ENCODE data around the gene SOX11.
"Not testable (repeated sequence)": the region's sequence is repeated elsewhere in the genome, so short reads cannot be mapped to it uniquely, and the experiment has no call there.

Gene SOX11

DNA sequence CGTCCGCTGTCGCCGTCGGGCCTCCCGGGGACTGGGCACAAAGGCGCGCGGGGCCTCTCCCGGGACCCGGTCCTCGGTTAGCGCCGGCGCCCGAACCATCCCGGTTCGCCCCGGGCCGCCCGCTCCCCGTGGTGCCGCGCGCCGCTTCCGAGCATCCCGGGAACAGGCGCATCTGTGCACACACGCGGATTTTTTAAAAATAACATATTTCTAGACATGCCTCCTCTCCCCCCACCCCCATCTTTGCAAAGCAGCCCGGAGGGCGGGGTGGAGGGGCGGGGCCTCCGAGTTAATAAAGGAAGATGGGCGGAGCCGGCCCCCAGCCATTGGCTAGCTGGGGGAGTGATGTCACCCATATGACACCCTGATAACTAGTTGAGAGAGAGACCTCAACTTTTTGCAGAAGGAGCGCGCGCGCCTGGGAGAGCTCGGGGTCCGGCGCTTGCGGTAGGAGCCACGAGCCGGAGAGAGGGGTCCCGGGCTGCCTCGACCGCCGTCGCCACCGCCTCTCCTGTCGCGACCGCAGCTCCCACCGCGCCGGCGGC is at the start of gene SOX11:
SOX11 (plus strand) TSS at position 400 of the 545 bp plus-strand sequence. CDS start 338 bp downstream, outside the sequence.
- no peak for DNase-seq (ENCODE audit: low read depth in 2 of 2, low spot score in 1 of 2)

DNA sequence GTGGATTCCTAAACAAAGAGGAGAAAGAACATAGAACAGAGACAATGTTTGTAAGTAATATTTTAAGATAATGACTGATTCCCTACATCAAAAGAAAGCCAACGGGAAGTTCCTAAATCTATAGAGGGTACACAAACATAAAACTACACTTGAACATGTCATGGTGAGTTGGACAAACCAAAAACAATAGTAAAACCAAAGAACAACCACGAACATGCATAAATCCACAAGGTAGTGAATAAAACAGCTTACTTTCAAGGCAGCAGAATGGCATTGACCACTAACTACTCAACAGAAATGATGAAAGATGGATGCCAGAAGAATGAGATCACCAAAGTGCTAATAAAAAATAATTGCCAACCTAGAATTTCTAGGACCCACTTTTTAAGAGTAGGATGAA is 39.5 kb upstream of the SOX11 start:
- DNase-seq (ENCODE audit: low read depth in 2 of 2, low spot score in 1 of 2), result not testable (repeated sequence)

DNA sequence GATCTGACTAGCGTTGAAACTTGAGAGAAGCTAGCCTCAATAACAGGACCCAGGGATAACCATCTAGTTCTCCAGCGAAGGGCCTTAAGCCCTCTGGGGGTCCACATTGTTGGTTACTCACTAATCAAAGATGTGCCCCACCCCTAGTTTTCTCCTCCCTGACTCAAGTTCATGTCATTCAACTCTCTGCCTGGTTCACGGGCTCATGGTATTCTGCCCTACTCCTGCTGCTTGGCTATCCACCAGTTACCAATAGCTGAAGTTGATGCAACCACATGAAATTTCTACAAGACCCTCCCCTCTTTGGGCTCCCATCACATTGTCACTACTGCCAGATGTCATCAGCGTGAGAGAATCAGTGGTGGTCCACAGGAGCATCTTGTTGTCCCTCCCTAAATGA is 38.4 kb upstream of the SOX11 start:
- DNase-seq (ENCODE audit: low read depth in 2 of 2, low spot score in 1 of 2), result not testable (repeated sequence)

DNA sequence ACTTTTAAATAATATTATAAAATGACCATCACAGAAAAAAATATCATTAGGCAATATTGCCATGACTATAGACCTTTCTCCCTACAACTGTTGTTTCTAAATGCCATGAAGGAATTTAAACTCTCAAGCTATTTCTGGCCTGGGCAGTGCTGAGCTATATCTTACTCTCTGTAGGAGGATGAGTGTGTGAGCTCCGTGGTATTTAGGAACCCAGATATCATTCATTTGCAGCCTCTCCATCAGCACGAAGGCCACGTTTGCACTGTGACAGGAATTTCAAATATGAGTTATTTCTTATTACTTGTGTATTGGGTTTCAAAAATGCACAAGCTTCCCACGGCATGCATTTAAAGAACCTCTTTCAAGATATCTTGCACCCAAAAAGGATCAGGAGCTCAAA is 35.0 kb upstream of the SOX11 start:
- DNase-seq (ENCODE audit: low read depth in 2 of 2, low spot score in 1 of 2), result no peak

DNA sequence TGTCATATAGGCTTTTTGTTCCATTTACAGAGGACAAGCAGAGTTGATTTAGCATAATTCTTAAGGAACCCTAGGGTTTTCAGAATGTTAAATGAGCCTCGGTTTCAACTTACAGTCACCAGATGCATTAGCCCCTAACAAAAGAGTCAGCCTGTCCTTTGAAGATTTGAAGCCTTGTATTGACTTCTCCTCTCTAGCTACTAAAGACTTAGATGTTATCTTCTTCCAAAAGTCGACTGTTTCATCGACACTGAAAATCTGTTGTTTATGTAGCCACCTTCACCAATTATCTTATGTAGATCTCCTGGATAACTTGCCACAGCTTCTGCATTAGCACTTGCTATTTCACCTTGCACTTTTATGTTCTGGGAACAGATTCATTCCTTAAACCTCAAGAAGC is 31.6 kb upstream of the SOX11 start:
- no peak for DNase-seq (ENCODE audit: low read depth in 2 of 2, low spot score in 1 of 2)

DNA sequence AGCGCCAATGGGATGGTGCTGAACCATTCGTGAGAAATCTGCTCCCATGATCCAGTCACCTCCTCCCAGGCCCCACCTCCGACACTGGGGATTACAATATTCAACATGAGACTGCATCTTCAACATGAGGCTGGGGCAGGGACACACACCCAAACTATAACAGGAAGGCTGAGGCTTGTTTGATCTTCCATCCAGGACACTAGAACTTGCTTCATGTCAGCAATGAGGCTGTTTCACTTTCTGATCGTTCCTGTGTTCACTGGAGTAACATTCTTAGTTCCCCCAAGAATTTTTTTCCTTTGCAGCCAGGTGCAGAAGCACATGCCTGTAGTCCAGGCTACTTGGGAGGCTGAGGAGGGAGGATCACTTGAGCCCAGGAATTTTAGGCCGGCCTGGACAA is 30.8 kb upstream of the SOX11 start:
- DNase-seq (ENCODE audit: low read depth in 2 of 2, low spot score in 1 of 2), result no peak

DNA sequence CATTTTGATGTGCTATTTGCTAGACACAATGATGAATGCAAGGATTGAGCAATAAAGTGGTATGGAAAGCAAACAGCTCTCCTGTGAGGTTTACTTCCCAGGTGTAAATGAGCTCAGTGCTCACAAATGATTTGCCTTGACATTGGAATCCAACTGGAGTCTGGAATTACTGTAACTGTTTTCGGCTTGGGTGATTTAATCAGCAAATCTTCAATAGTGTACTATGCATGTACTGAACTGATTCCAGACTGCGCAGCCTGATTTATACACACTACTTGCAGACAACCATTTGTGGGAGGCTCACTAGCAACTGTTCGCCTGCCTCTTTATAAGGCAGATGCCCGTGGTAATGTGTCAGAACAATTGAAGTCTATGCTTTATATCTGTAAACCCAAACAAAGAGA is 27.9 kb upstream of the SOX11 start:
- no peak for DNase-seq (ENCODE audit: low read depth in 2 of 2, low spot score in 1 of 2)

DNA sequence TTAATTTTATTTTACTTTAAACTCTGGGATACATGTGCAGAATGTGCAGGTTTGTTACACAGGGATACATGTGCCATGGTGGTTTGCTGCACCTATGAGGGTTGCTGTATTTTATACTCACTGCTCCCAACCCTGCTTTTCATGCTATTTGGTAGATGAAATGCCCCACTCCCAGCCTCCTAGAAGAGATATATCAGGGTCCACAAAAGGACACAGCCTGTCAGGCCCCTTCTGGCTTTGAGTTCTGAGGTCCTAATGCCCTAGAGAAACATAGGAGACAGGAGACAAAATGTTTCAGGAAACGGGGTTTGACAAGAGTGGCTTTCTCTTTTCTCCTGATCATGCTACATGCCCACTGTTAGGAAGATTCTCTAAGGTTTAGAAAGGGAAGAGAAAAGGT is 27.1 kb upstream of the SOX11 start:
- DNase-seq (ENCODE audit: low read depth in 2 of 2, low spot score in 1 of 2), result no peak

DNA sequence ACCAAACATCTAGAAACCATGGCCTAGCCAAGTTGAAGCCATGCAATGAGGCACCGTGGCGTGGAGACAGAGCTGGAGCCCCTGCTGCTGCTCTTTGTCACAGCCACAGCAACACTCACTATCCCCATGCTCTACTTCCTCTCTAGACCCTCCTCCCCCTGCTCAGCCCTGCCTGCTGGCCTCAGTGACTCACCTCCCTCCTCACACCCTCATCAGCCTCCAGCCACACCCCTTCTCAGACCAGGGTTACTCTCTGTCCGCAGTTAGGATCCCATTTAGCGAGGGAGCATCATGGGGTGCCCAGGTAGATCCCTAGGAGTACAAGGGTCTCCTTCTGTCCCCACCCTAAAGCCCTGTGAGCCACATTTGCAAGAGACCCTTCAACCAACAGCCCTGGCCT is 25.4 kb upstream of the SOX11 start:
- DNase-seq (ENCODE audit: low read depth in 2 of 2, low spot score in 1 of 2), result no peak

DNA sequence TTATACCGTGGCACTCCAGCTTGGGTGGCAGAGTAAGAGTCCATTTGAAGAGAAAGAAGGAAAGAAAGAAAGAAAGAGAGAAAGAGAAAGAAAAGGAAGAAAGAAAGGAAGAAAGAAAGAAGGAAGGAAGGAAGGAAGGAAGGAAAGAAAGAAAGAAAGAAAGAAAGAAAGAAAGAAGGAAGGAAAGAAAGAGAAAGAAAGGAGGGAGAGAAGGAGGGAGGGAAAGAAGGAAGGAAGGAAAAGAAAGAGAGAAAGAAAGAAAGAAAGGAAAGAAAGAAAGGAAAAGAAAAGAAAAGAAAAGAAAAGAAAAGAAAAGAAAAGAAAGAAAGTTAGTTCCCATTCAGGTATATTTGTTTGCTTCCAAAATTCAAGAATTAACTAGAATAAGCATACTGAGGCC is 24.5 kb upstream of the SOX11 start:
- not testable (repeated sequence) for DNase-seq (ENCODE audit: low read depth in 2 of 2, low spot score in 1 of 2)

DNA sequence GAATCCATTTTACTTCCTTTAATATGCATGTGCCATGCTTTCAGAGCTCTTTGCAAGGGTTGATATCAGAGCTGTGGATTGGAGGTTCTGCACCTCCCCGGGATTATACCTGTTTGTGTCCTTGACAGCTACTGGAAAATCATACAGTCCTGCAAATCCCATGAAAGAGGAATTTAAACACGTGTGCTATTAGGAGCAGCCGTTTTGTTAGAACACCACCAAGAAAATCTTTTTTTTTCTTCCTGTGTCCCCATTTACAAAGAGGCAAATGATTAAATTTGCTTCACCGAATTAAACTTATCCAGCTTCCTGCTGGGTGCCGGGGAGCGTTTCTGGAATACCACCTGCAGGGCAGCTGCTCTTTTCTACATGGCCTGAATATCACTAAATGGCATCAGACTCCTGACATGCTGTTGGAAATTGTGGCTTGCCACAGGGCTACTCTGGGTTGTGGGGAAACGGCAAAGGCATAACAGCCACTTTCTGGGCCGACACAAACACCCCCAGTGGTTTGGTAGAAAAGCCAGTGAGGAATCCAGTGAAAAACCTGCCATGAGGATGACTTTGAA is 23.4 kb upstream of the SOX11 start:
- no peak for DNase-seq (ENCODE audit: low read depth in 2 of 2, low spot score in 1 of 2)

DNA sequence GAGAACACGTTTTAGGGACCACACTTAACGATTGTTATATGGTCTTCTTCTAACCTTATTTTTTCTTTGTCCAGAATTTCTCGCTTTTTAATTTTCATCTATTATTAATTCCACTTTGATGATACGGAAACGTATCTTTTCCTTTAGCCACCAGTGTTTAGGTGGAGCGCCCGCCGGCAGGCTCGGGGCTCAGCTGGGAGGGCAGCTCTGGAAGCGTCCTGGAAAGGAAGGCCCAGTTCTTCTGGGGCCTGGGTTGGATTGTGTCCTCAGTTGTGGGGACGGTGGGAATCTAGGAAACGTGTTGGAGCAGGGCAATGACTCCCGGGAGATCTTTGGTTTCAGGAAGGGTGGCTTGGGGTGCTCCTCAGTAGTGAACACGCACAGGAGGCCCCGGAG is 19.4 kb upstream of the SOX11 start:
- no peak for DNase-seq (ENCODE audit: low read depth in 2 of 2, low spot score in 1 of 2)

DNA sequence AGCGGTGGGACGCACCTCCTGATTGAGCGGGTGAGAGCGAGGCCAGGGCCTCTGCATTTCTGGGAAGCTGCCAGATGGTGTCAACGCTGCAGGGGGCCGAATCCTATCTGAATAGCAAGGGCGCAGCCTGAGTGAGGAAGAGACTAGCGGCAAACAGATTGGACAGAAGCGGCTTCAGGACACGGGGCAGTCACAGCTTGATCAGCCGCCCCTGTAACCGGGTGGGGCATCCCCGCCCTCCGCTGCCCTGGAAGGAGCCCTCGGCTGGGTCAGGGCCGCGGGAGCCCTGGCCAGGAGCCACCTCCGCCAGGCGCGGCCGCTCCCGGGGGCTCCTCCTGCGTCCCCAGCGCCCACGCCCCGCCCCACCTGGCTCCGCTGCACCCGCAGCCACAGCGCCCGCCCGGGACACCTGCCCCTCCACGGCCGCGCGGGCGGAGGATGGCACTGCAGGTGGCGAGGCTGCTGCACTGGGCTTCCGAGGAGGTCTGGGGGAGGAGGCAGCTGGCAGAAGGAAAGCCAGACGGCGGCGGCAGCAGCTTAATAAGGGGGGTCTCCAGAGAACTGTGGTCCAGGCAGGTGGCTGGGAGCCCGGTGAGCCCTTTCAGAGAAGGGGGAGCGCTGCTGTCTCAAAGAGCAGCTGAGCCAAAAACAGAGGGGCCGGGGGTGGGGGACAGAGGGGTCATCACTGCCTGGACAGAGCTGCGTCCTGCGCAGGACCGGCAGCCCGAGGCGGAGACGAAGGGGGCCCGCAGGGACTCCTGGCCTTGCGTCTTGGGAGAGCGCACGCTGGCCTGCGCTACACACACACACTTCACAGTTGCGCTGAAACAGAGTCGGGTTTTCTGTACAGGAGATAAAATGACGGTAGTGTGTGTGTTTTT is 18.8 kb upstream of the SOX11 start:
- DNase-seq (ENCODE audit: low read depth in 2 of 2, low spot score in 1 of 2), result no peak

DNA sequence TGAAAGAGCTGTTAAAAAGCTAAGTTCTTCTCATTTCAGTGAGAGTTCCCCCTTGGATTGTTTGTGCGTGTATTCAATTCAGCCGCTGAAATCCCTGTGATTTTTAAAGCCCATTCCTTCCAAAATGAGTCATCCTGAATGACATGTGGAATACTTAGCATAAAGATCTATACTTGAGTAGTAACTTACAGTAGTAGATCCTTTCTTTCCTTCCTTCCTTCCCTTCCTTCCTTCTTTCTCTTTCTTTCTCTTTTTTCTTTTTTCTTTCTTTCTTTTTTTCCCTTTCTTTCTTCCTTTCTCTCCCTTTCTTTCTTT is 18.2 kb upstream of the SOX11 start:
- DNase-seq (ENCODE audit: low read depth in 2 of 2, low spot score in 1 of 2), result no peak

DNA sequence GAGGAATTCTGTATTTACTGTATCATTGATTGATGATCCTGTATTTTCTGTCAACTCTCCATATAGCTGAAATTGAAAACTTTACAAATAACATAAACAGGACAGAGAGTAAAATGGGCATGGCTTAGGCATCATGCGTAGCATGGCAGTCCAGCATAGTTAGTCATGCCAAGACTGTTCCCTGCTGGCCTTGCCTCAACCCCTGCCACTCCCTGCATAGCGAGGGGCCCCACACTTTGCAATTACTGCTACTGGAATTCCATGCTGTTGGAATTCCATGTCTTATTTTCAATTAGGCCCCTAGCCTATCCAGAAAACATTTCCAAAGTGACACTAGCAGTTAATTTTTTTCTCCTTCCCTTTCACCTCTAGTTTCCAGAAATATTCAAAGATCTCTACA is 15.1 kb upstream of the SOX11 start:
- DNase-seq (ENCODE audit: low read depth in 2 of 2, low spot score in 1 of 2), result no peak

DNA sequence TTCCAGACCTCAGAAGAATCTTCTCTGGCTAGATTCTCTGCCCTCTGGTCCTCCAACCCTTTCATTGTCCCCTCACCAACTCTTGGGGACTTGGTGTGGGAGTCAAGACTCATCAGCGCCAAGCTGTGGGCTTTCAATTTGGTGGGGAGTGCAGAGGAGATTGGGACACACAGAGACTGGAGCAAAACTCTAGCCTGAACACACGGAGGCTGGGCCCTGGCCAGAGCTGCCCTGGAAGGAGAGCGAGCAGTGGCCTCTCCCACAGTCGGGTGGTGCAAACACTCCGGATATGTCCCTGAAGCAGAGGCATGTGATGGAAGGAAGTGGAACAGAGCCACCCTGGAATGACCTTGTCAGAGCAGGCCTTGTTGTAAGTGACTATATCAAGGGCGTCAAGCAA is 8.7 kb upstream of the SOX11 start:
- no peak for DNase-seq (ENCODE audit: low read depth in 2 of 2, low spot score in 1 of 2)

DNA sequence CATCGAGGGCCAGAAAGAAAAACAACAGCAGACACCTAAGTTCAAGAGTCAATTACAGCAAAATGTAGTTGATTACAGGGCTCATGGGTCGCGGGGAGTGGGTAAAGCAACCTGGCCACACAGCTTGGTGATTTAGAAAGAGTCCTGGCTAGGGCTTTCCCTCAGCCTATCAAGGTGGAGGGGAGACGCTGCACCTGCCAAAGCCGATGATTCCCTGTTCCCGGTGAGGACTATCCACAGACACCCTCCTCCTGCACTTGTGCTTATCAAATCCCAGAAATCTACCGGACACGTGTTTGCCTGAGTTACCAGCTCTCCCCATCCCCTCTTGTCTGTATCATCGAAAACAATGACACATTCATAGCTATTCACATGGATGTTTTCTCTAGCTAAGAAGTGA is 7.0 kb upstream of the SOX11 start:
- DNase-seq (ENCODE audit: low read depth in 2 of 2, low spot score in 1 of 2), result no peak

DNA sequence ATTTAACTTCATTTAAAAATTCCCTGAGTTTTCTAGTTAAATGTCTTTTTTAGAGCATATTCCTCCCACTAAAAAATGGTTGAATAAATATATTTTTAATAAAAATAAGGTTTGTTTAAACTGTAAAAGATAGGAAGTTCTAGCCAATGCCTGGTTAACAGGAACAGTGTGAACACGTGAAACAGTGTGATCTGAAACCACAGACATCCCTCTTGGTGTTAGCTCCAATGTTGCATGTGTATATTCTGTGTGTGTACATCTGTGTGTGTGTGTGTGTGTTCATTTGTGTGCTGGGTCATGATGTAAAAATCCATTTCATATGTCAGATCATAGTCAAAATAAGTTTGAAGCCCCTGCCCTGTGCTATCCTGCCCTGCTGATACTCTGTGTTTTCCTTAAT is 6.1 kb upstream of the SOX11 start:
- DNase-seq (ENCODE audit: low read depth in 2 of 2, low spot score in 1 of 2), result no peak

DNA sequence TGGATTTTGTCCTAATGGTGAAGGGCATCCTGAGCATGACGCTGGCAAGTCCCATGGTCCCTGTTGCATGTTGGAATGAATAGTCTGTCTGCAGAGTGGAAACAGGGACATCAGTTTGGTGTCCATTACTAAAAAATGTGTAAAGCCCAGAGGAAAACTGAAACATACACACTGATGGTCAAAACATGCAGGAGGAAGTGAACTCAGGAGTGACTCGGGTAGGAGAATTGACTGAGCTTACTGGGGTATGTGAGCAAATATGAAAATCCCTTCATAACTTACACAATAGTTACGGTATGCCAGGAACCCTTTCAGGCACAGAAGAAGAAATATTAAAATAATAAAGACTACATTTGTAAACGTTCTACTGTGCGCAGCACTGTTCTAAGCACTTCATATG is 5.6 kb upstream of the SOX11 start:
- no peak for DNase-seq (ENCODE audit: low read depth in 2 of 2, low spot score in 1 of 2)

DNA sequence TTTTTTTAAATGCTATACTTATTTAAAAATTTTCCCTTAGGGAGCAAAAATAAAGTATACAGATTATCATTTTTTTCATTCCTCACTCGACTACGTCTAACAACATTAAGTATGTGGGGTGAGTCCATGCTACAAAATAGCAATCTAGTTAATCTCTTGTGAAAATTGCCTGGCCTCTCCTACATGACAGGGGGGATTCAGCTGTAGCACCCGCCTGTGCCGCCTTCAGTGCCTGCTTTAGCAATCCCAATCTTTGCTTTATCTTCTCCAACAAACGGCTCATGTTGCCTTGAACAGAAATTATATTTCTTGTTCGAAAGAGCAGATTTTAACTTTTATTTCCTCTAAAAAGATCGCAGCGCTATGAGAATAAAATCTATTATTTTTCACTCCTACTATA is 2.4 kb upstream of the SOX11 start:
- DNase-seq (ENCODE audit: low read depth in 2 of 2, low spot score in 1 of 2), result no peak

DNA sequence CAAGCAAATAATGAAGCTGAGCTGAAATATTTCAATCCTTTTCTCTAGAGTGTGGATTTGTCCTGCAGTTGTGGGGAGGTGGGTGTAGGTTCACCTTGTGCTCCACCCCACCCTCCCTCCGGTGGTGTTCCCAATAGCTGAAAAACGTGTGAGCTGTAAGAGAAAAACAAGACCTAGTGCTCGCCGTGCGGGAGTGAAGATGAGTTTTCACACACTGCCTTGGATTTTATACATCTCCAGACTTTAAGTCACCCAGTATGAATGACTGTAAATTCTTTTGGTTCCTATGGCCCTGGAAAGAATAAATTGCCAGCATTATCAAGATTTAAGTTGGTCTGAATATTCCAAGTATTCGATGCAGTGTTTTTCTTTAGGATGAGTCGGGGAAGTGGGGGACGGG is 1.9 kb upstream of the SOX11 start:
- no peak for DNase-seq (ENCODE audit: low read depth in 2 of 2, low spot score in 1 of 2)

DNA sequence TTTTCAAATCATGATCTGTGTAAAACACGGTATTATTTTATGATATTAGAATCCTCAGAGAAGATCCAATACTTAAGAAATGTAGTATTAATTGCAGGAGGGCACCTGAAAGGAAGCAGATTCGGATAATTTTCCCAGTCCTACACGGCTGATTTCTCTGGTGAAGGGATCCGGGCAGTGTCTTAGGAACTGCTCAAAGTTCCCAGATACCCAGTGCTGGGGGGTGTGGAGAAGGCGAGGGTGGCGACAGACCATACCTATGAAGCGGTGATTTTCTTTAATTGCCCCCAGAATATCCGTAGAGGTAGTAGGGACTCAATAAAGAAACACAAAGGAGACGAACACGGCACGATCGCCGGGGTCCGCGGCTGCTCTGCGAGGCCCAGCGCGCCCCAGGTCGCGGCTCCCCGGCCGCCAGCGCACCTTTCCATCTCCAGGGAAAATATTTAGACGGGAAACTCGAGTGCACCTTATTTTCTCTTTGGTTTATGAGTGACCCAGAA is 1.4 kb upstream of the SOX11 start:
- no peak for DNase-seq (ENCODE audit: low read depth in 2 of 2, low spot score in 1 of 2)
